ENCODE results near the gene MARK3.

- no peak for TF ChIP-seq CTCF (IDR thresholded peaks at IDR 0.05)
- no peak for TF ChIP-seq EZH2 (IDR thresholded peaks at IDR 0.05; ENCODE audit: borderline replicate concordance, insufficient read depth, low read depth, low read length, poor library complexity, severe bottlenecking)
These were observed 38.9 kb upstream of the MARK3 start for GRCh38 chr14:103346286-103346685.

All from B cell (primary cell).